AG09309 (cell line): ENCODE data around the gene CBFB.

Source experiments
- DNase-seq: peaks from one replicate; pipeline ENCODE4 v3.0.0-alpha.2; 2010; ENCODE audit warnings: low read depth
- H3K4me3 ChIP-seq: 2 replicates; pipeline ENCODE4 v1.5.1; 2011; ENCODE audit warnings: mild to moderate bottlenecking, low read depth, low read length, moderate library complexity; ENCODE audit not compliant: control insufficient read depth
- TF ChIP-seq, protein P1 (sequence below): IDR thresholded peaks from 2 replicates; pipeline ENCODE4 v1.5.1; 2011; ENCODE audit warnings: mild to moderate bottlenecking, low read depth, low read length, inconsistent platforms; ENCODE audit not compliant: insufficient read depth, control insufficient read depth; ENCODE audit errors: missing control alignments

Gene CBFB

GRCh38 chr16:67016681-67017420 lies 12.1 kb upstream of the CBFB start:
- TF ChIP-seq, protein P1, sequence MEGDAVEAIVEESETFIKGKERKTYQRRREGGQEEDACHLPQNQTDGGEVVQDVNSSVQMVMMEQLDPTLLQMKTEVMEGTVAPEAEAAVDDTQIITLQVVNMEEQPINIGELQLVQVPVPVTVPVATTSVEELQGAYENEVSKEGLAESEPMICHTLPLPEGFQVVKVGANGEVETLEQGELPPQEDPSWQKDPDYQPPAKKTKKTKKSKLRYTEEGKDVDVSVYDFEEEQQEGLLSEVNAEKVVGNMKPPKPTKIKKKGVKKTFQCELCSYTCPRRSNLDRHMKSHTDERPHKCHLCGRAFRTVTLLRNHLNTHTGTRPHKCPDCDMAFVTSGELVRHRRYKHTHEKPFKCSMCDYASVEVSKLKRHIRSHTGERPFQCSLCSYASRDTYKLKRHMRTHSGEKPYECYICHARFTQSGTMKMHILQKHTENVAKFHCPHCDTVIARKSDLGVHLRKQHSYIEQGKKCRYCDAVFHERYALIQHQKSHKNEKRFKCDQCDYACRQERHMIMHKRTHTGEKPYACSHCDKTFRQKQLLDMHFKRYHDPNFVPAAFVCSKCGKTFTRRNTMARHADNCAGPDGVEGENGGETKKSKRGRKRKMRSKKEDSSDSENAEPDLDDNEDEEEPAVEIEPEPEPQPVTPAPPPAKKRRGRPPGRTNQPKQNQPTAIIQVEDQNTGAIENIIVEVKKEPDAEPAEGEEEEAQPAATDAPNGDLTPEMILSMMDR = no peak
- H3K4me3 ChIP-seq = no peak overlapping the region
- DNase-seq = no peak

GRCh38 chr16:67017421-67017750 lies 11.6 kb upstream of the CBFB start:
- DNase-seq = no peak
- TF ChIP-seq, protein P1 = no peak
- H3K4me3 ChIP-seq = no peak overlapping the region

DNA sequence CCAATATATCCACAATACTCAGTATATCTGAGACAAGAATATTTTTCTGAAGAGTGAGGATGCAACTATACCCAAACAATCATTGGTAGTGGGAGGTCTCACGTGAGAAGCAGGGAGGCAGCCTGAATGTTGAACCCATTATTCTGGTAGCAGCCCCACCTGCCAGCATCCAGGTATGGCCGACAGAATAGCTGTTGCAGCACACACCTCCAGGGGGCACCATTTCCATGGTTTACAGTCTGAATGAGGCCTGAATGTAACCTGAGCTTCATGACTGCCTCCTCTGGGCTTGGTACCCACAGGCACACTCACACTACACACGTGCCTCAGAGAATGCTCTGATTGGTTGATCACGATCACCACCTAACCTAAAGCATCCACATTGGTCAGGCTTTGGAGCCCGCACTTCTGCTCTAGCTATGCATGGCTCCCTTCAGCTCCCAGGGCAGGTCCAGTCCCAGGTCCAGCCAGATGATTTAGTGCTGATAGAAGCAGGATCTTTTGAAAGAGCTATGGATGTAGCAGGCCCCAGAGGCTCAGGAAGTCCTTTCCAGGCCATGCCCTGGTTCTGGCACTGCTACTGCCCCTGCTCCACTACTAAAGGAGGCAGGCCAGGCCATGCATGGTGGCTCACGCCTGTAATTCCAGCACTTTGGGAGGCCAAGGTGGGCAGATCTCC lies 11.0 kb upstream of the CBFB start:
- DNase-seq = peak; percentile 59
- TF ChIP-seq, protein P1 = peak; percentile 74
- H3K4me3 ChIP-seq = no peak overlapping the region

GRCh38 chr16:67019171-67019570 lies 9.8 kb upstream of the CBFB start:
- no peak overlapping the region for H3K4me3 ChIP-seq
- TF ChIP-seq, protein P1 = no peak

GRCh38 chr16:67021321-67021720 lies 7.6 kb upstream of the CBFB start:
- TF ChIP-seq, protein P1 = no peak
- no peak overlapping the region for H3K4me3 ChIP-seq
- no peak for DNase-seq

More at GRCh38 chr16:67019171-67019570, 9.8 kb upstream of the CBFB start:
- DNase-seq = no peak

GRCh38 chr16:67022531-67023214 lies 6.3 kb upstream of the CBFB start:
- TF ChIP-seq, protein P1 = no peak
- no peak overlapping the region for H3K4me3 ChIP-seq
- DNase-seq = no peak
